ENCODE results near the gene COL28A1.
"Not testable (repeated sequence)": the region's sequence is repeated elsewhere in the genome, so short reads cannot be mapped to it uniquely, and the experiment has no call there.

Gene COL28A1

DNA sequence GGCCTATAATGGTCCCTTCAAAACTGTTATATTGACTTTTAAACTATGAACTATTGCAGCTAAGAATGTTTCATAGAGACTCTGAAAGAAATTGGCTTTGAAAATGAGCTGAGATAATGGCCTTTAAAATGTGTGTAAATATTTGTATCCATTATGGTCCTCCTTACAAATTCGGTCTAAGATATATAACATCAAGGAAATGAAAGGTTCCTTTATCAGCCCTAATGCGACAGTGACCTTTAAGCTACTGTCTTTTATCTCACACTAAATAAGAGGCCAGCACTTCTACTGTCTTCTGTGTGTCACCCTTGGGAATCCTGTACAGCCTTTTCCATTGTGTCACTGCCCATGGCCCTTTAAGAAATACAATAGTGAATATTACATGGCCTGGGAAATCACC, 19.5 kb downstream of the COL28A1 start:
- no peak for DNase-seq

DNA sequence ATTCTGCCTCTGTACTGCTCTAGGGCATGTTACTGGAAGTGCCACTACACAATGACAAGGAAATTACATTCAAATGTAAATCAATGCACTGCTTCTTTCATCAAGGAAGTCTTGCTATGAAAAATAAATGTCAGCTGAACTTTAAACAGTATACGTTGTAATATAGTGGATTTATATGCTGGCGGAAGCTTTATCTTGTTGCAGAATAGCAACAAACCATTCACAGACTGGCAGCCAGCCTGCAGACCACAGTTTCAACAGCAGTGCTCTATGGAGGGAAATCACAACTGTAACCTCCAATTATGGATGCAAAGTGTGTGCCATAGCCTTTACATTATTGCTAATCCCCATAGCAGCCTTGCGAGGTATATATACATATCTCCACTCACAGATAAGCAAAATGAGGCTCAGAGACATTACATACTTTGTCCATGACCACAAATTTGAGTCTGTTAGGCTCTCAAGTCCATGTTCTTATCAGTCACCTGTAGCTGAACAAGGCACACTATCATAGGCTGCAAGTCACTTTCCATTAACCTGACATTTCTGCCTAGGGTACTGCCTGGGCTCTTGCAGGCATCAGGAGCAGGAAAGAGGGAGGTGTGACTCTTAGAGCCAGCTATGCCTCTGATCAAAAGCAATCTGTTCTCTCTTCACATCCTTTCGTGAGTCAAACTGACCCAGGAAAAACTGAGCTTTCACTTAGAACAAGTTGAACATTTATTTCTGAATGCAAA, 22.6 kb downstream of the COL28A1 start:
- DNase-seq = no peak

DNA sequence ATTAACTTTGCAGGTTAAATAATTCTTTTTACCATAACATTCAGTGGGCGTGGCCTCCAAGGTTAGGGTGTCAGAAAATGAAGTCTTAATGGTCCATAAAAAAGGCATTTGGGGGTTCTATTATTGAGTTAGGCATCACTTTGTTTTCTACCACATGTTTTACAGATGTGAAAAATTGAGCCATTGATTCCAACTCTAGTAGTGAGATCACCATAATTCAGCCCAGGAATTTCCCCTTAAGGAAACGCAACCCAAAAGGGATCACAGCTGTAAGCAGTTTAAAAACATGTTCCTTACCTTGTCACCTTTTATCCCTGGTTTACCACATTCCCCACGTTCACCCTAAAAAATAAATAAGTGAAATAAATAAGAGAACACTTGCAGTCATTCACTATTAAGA, 24.9 kb downstream of the COL28A1 start:
- DNase-seq = no peak

DNA sequence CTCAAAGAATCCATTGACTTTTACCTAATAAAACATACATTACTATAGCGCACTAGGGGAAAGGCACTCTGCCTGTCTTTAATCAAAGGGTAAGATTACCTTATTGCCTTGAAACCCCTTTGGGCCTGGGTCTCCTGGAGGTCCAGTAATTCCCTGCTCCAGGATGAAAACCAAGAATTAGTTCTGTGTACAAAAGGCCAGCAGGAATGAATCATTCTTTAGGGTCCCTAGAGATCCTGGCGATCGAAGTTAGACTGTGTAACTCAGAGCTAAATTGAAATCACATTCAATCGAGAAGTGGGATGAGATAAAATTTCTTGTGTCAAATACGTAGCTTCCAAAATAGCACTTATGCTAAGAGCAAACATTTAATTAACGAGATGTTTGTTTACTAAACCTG, 29.8 kb downstream of the COL28A1 start:
- DNase-seq = no peak

DNA sequence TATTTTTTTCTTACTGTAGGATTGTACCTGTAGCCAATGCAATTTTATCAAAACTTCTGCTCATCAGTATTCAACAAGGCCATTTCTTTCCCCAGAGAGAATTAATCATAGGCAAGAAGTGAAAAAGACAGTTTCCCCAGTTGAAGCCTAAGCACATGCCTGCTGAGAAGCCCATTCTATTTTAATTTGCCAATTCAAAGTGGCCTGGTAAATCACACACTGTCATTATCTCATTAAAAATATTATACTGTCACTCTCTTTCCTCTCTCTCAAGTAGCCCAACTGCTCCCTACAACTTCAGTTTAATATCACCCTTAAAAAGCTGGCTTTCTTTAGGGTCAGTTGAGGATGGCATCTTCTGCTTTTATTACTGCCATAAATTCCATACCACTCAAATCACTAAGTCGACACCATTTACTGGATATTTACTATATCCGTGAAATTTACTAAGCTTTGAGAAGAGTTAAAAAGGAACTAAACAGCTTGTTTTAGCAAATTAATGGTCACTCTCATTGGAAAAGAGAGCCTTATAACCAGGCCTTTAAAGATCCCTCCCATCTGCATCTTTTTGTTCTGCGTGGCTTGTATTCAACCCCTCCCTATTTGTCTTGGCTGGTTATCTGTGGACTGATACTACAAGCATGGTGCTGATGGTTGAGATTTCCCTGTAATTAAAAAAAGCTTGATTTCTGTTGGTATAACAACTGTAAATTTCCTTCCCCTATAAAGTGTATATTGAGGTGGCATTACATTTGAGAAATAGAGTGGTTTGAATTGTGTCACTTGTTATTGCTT, 30.6 kb downstream of the COL28A1 start:
- DNase-seq = no peak

DNA sequence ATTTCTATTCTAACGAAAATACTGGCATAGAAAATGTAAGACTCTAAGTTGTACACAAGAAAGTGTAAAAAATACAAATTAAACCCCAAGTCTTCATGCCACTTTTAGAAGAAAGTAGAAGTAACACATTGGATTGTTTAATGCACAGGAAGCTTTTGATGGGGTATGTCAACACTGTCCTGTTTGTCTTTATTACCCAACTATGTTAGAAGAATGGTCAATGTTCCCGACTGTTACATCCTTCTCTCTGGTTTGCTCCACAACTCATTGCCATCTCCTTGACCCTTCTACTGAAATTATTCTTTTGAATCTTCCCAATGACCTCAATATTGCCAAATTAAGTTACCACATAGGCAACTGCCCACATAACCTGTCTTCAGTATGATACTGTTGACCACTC, 35.8 kb downstream of the COL28A1 start:
- no peak for DNase-seq

DNA sequence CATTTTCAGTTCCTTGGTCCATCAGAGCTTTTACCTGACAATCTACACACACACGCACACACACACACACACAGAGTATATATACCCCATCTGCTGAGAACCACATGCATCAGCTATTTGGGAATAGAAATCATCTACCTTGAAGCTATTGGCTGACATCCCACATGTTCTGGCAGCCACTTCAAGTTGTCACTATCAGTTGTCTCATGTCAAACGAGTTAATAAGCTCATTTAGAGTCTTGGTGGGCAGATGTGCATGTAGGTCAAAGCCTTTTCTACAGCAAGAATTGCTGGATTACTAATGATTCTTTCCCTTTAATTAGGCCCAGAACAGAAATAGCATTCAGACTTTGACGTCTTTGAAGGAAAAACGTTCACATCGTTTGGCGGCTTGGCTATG, 36.8 kb downstream of the COL28A1 start:
- DNase-seq = no peak

DNA sequence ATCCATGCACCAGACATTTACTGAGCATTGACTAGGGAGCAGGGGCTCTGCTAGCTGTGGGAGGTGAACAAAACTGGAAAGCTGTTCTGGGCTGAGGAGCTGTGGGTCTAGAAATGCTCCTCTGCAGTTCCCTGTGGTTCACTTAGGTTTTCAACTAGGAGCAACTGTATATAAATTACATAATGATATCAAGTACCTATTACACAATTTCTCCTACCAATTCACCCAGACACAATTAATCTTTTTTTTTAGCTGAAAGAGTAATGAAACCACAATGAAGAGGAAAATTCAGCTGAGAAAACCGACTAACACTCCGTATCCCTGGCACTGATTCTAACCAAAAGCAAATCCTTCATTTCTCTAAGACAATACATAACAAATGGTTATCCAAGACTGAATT, 39.4 kb downstream of the COL28A1 start:
- no peak for DNase-seq

DNA sequence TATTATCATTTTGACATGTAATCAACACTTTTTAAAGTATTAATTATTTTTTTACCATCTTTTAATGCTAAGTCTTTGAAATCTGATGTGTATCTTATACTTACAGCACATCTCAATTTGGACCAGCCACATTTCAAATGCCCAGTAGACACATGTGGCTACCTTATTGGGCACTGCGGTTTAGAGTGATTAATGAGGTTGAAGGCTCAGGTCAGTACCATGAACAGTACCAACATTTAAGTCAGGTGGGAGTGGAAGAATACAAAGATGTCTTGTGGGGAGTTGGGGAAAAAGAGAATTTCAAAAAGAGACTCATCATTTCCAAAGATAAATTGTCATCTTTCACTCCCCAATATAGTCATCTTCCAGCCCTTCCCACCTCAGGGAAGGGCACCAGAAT, 40.5 kb downstream of the COL28A1 start:
- DNase-seq = no peak

DNA sequence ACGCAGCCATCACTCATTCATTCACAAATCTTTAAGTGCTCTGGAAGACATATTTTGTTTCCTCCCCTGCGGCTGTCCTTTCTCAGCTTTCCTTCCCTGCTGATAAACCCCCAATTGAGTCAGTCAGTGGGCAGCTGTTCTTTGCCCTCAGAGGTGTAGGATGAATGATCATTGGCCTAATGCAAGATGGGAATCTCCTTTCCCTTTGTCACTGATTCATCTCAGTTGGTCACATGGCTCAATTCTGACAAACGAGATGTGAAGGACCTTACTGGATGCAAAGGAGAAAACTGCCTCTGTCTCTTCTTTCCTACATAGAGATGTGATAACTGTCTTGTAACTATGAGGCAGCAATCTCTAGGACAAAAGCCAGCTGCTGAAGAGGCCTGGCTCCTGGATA, 44.6 kb downstream of the COL28A1 start:
- DNase-seq = no peak

DNA sequence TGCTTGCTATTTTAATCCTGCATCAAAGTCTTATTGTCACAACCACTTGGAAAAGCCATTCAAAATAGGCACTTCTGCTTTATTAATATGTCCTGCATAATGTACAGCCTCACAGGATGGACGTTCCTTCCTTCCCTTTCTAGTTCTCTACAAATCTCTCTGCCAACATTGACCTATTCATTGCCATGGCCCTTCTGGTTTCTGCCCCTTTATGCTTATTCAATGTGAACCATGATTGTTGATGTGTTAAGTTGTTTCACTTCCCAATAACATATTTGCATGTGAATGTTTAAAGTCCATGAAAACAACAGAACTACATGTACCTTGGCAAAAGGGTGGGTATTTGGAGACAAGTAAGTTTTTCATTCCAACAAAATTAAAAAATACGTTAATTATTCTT, 45.7 kb downstream of the COL28A1 start:
- DNase-seq = no peak

DNA sequence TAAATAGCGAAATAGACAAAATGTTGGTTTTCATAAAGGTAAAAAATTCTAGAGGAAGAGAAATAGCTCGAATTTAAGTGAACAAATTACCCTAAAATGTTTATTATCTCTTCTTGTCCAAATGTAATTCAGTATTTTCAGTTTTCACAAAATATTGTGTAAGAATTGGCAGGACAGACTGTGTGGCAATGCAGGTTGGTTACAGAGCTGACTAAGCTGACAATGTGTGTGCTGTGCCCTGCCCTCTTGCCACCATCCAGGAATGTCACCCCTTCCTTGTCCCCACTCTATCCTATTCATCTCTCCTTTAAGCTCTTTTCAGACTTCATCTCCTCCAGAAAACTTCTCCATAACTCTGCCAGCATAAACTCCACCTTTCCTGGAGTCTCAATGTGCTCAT, 46.1 kb downstream of the COL28A1 start:
- no peak for DNase-seq

DNA sequence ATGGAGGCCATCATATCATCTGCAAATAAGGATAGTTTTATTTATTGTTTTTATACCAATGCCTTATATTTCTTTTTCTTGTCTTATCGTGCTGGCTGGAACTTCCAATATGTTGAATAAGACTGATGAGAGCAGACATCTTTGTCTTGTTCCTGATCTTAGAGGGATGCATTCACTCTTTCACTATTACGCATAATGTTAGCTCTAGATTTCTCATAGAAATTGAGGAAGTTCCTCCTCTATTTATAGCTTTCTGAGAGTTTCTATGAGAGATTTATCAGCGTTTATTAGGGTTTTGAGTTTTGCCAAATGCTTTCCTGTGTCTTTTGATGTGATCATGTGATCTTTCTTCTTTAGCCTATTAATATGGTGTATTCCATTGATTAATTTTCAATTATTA, 49.3 kb downstream of the COL28A1 start:
- DNase-seq = no peak

DNA sequence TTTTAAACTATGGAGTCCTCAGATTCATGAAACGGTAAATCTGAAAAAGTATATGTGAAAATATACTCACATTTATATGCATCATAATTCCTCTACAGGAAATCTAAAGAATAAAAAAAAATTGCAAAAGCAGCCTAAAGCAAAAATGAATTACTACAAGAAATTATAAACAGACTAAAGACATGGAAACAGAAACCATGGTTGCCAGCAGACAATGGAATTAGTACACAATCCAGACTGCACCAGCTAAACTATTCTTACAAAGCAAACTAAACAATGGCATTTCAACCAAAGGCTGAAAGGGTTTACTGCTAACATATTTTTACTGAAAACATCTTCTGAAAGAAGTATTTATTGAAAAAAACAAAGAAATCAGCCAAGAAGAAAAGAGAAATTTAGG, 51.6 kb downstream of the COL28A1 start:
- no peak for DNase-seq

DNA sequence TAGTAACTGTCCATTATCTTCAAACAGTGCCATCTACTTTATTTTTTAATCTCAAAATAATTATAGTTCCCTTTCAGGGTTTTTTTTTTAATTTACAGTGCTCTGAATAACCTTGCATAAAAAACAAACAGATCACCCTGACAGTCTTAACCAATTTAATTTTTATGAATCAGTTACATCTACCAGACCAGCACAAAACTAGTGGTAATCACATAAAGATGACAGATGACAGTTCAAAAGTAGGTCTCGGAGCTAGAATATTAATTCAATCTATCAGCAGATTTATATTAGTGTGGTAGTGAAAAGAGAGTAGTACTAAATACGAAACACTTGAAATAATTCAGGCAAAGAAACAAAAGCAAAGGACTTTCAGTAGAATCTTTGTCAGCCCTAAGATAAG, 53.9 kb downstream of the COL28A1 start:
- DNase-seq = no peak

DNA sequence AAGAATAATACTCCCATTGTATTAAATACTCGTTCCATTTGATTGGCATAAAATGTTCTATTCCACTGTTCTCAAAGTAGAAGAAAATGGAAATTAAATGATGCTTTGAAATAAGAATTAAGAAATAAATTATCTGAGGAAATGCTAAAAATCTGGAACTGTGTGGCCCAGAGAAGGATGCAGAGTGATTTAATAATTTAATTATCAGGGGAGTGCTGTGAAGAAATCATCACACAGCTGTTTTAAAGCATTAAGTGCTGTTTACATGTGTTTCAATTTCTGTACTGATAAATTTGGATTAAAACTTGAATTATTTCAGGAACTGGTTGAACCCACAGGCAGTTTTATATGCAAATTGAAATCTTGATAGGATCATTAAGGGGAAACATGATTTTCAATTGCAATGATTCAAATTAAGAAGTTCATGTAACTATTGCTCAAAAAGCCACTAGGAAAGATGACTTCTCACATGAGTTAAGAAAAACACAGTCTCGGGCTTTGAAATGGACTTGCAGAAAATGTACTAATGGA, 56.3 kb downstream of the COL28A1 start:
- no peak for DNase-seq

DNA sequence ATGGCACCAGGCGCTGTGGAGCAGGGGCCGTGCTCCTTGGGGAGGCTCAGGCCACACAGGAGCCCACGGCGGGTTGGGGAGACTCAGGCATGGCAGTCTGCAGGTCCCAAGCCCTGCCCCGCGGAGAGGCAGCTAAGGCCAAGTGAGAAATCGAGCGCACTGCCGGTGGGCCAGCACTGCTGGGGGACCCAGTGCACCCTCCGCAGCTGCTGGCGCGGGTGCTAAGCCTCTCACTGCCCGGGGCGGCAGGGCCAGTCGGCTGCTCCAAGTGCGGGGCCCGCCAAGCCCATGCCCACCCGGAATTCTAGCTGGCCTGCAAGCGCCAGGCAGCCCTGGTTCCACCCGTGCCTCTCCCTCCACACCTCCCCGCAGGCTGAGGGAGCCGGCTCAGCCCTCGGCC, 57.1 kb downstream of the COL28A1 start:
- no peak for DNase-seq

DNA sequence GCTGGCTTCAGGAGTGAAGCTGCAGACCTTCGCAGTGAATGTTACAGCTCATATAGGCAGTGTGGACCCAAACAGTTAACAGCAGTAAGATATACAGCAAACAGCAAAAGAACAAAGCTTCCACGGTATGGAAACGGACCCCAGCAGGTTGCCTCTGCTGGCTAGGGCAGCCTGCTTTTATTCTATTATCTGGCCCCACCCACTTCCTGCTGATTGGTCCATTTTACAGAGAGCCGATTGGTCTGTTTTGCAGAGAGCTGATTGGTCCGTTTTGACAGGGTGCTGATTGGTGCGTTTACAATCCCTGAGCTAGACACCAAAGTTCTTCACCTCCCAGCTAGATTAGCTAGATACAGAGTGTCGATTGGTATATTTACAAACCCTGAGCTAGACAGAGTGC, 58.0 kb downstream of the COL28A1 start:
- DNase-seq = not testable (repeated sequence)

DNA sequence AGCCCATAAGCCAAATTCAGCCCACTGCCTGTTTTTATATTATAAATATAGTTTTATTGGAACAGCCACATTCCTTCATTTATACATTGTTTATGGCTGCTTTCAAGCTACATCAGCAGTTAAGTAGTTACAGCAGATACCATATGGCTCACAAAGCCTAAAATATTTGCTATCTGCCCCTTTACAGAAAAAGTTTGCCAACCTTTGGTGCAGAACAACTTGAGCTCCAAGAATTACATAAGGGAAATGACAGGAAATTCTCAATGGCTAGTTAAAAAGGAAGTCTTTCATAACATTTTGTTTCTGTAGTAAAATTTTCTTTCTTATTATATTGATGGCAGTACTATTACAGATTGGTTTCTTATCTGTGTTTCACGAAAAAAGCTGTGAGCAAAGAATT, 59.3 kb downstream of the COL28A1 start:
- DNase-seq = no peak

DNA sequence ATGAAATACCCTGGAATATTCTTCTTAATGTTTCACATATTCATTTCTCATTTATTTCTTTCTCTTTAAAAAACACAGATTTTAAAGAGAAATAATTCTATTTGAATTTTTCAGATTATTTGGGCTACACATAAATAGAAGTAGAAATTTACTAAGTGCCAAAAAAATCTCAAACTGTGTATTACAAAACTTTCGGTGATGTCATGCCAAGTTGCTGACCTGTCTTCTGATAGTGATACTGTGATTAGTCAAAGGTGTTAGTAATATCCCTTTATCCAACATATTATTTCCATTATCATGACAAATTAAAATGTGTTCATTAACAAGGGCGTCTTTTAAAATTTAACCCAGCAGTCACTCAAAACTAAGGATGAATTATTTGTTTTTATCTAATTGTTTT, 60.1 kb downstream of the COL28A1 start:
- DNase-seq = no peak

DNA sequence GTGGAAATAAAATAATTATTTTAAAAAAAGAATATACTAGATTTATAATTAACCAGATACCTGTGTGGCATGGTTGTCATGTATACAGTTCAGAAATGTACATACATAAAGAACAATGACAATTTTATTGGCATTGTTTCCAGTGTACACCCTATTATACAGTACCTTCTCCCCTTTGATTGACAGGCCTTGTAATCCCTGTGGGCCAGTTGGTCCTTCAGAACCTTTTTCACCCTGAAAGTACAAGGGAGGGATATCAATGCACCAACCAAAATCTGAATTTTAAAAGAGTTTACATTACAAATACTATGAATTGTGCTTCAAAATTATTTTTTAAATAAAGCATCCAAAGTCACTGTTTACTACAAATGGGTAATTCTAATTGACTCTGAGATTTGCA, 61.2 kb downstream of the COL28A1 start:
- DNase-seq = no peak

DNA sequence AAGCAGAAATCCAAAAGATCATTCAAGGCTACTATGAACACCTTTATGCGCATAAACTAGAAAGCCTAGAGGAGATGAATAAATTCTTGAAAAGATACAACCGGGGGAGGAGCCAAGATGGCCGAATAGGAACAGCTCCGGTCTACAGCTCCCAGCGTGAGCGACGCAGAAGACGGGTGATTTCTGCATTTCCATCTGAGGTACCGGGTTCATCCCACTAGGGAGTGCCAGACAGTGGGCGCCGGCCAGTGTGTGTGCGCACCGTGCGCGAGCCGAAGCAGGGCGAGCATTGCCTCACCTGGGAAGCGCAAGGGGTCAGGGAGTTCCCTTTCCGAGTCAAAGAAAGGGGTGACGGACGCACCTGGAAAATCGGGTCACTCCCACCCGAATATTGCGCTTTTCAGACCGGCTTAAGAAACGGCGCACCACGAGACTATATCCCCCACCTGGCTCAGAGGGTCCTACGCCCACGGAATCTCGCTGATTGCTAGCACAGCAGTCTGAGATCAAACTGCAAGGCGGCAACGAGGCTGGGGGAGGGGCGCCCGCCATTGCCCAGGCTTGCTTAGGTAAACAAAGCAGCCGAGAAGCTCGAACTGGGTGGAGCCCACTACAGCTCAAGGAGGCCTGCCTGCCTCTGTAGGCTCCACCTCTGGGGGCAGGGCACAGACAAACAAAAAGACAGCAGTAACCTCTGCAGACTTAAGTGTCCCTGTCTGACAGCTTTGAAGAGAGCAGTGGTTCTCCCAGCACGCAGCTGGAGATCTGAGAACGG, 70.5 kb downstream of the COL28A1 start:
- DNase-seq = not testable (repeated sequence)

DNA sequence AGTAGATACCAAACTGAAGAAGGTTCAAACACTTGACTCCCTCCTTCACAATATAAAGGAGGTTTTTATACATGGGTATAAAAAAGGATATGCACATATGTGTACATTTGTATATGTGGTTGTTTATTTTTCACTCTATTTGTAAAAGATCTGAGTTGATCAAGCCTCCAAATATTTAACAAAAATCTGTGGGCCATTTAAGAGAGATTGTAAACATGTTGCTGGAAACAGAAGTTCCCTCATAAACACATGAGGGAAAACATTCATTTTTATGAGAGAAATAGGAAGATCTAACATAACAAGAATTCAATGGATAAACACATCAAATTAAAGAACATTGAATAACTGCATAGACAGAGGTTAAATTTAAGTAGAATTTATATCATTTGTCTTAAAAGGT, 81.7 kb downstream of the COL28A1 start:
- DNase-seq = no peak

DNA sequence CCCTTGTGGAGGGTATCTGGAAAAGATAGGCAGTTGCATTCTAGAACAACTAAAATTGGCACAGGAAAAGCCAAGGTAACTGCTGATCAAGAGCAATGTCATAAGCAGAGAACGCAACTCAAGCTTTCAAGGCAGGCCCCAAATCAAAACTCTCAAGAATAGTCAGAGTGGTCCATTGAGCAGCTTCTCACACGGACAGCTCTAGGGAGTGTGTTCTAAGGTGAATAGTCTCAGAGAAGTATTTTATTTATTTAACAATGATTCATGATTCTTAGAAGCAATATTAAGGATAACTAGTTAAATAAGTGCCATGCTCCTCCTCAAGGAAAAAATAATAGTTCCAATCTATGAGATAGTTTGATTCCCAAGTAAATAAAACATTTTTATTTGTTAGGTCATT, 83.0 kb downstream of the COL28A1 start:
- DNase-seq = no peak

Measured in NCI-H1048 (cell line).